ENCODE data around the gene THEMIS. TPM values are rescaled to one million over a fixed set of nuclear protein-coding genes. Genes with fewer than 3 reads are reported as not detected.

Gene THEMIS
- total RNA-seq, 1 experiment from 2014 or later = not detected

- Mint-ChIP-seq H3K4me1 (ENCODE audit: low read depth, unreplicated experiment) (no peaks in the 10 kb centered on the region), H3K9me3 (ENCODE audit: unreplicated experiment) (no peaks in the 10 kb centered on the region), H3K4me3 (ENCODE audit: unreplicated experiment) (no peak overlapping the region), H3K36me3 (ENCODE audit: insufficient read depth, unreplicated experiment) (no peaks in the 10 kb centered on the region), H3K27ac (ENCODE audit: unreplicated experiment) (no peak overlapping the region), H3K27me3 (ENCODE audit: insufficient read depth, unreplicated experiment) (peaks cover 3% of the 10 kb centered on the region)
- ChIA-PET POLR2A (no interaction called here), CTCF (no interaction called here)
- no peak for DNase-seq
- Histone ChIP-seq H3K9me3 (no peaks in the 10 kb centered on the region), H3K27me3 (replicated peaks; ENCODE audit: control insufficient read depth, insufficient read depth, low read length) (no peaks in the 10 kb centered on the region), H3K4me1 (no peaks in the 10 kb centered on the region), H3K36me3 (ENCODE audit: control insufficient read depth, insufficient read depth, low read length) (no peaks in the 10 kb centered on the region), H3K4me3 (ENCODE audit: low read depth, low read length) (no peak overlapping the region)
- BruUV-seq (replicated peaks) = no TSS peak
- intact Hi-C loops (cut with micrococcal nuclease; ENCODE audit: unreplicated experiment) = no loop called here
- TF ChIP-seq, protein P1, sequence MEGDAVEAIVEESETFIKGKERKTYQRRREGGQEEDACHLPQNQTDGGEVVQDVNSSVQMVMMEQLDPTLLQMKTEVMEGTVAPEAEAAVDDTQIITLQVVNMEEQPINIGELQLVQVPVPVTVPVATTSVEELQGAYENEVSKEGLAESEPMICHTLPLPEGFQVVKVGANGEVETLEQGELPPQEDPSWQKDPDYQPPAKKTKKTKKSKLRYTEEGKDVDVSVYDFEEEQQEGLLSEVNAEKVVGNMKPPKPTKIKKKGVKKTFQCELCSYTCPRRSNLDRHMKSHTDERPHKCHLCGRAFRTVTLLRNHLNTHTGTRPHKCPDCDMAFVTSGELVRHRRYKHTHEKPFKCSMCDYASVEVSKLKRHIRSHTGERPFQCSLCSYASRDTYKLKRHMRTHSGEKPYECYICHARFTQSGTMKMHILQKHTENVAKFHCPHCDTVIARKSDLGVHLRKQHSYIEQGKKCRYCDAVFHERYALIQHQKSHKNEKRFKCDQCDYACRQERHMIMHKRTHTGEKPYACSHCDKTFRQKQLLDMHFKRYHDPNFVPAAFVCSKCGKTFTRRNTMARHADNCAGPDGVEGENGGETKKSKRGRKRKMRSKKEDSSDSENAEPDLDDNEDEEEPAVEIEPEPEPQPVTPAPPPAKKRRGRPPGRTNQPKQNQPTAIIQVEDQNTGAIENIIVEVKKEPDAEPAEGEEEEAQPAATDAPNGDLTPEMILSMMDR (IDR thresholded peaks at IDR 0.05; ENCODE audit: insufficient read depth in 1 of 2, low read depth in 1 of 2, low read length in 1 of 2, severe bottlenecking in 1 of 2, unreplicated experiment in 1 of 2) = no peak
These were observed 190.2 kb downstream of the THEMIS start for GRCh38 chr6:127710668-127711067.

- Mint-ChIP-seq H3K4me1 (ENCODE audit: low read depth, unreplicated experiment) (no peaks in the 10 kb centered on the region), H3K36me3 (ENCODE audit: insufficient read depth, unreplicated experiment) (no peaks in the 10 kb centered on the region), H3K4me3 (ENCODE audit: unreplicated experiment) (no peak overlapping the region), H3K9me3 (ENCODE audit: unreplicated experiment) (no peaks in the 10 kb centered on the region), H3K27me3 (ENCODE audit: insufficient read depth, unreplicated experiment) (peaks cover 7% of the 10 kb centered on the region), H3K27ac (ENCODE audit: unreplicated experiment) (no peak overlapping the region)
- no TSS peak for BruUV-seq (replicated peaks)
- no peak overlapping the region for H3K4me3 ChIP-seq (ENCODE audit: low read depth, low read length)
- ChIA-PET POLR2A (no interaction called here), CTCF (no interaction called here)
- intact Hi-C loops (cut with micrococcal nuclease; ENCODE audit: unreplicated experiment) = no loop called here
- H3K9me3 ChIP-seq = no peaks in the 10 kb centered on the region
- TF ChIP-seq, protein P1 (IDR thresholded peaks at IDR 0.05; ENCODE audit: insufficient read depth in 1 of 2, low read depth in 1 of 2, low read length in 1 of 2, severe bottlenecking in 1 of 2, unreplicated experiment in 1 of 2) = no peak
- H3K4me1 ChIP-seq = no peaks in the 10 kb centered on the region
- no peaks in the 10 kb centered on the region for H3K36me3 ChIP-seq (ENCODE audit: control insufficient read depth, insufficient read depth, low read length)
- DNase-seq = no peak
- H3K27me3 ChIP-seq (replicated peaks; ENCODE audit: control insufficient read depth, insufficient read depth, low read length) = no peaks in the 10 kb centered on the region
These were observed 194.6 kb downstream of the THEMIS start for GRCh38 chr6:127706216-127706615.

- Mint-ChIP-seq H3K27ac (ENCODE audit: unreplicated experiment) (no peak overlapping the region), H3K9me3 (ENCODE audit: unreplicated experiment) (no peaks in the 10 kb centered on the region), H3K36me3 (ENCODE audit: insufficient read depth, unreplicated experiment) (no peaks in the 10 kb centered on the region), H3K4me1 (ENCODE audit: low read depth, unreplicated experiment) (no peaks in the 10 kb centered on the region), H3K27me3 (ENCODE audit: insufficient read depth, unreplicated experiment) (peaks cover 5% of the 10 kb centered on the region), H3K4me3 (ENCODE audit: unreplicated experiment) (no peak overlapping the region)
- BruUV-seq (replicated peaks) = no TSS peak
- no peaks in the 10 kb centered on the region for H3K27me3 ChIP-seq (replicated peaks; ENCODE audit: control insufficient read depth, insufficient read depth, low read length)
- intact Hi-C loops (cut with micrococcal nuclease; ENCODE audit: unreplicated experiment) = no loop called here
- TF ChIP-seq, protein P1 (IDR thresholded peaks at IDR 0.05; ENCODE audit: insufficient read depth in 1 of 2, low read depth in 1 of 2, low read length in 1 of 2, severe bottlenecking in 1 of 2, unreplicated experiment in 1 of 2) = no peak
- H3K4me1 ChIP-seq = no peaks in the 10 kb centered on the region
- POLR2A ChIA-PET = no interaction called here
- no peak for DNase-seq
- no peaks in the 10 kb centered on the region for H3K9me3 ChIP-seq
- CTCF ChIA-PET = no interaction called here
- H3K4me3 ChIP-seq (ENCODE audit: low read depth, low read length) = no peak overlapping the region
- H3K36me3 ChIP-seq (ENCODE audit: control insufficient read depth, insufficient read depth, low read length) = no peaks in the 10 kb centered on the region
These were observed 205.8 kb downstream of the THEMIS start for GRCh38 chr6:127695108-127695507.

Data from Caco-2 (cell line).